K562 (cell line): ENCODE results near the gene RNF150. TPM values are rescaled to one million over a fixed set of nuclear protein-coding genes. Genes with fewer than 3 reads are reported as not detected.

Experiments used
- ATAC-seq: fragments of 200-7000 bp; cut with Tn5 transposase; 3 replicates; pipeline ENCODE4 v1.9.1; 2020; ENCODE audit warnings: moderate library complexity
- BruUV-seq: library from RNA; stranded (reverse); fragments of 400-500 nt; replicated peaks from 2 replicates; lab custom pipeline; 2021; lab: Mats Ljungman, UMichigan
- CTCF ChIA-PET: fragments of 300-600 bp; formaldehyde crosslinking; extraction: SDS; loops from one replicate; lab custom pipeline; 2021; ENCODE audit warnings: low intra/inter-chr PET ratio; lab: Yijun Ruan, JAX
- POLR2A ChIA-PET: fragments of 300-600, 350-650 bp; sonication (Branson Sonifier 250); formaldehyde crosslinking; extraction: SDS; loops from one replicate; lab custom pipeline; 2021; ENCODE audit warnings: antibody characterized with exemption, inconsistent platforms; lab: Yijun Ruan, JAX
- DNase-seq, 4 experiments: peaks; one replicate each; pipeline versions ENCODE4 v3.0.0 to v3.0.0-alpha.2; 2011 to 2018; ENCODE audit warnings: low spot score in 3 of 4, mixed read lengths in 3 of 4; ENCODE audit errors: extremely low read depth in 1 of 4
- FAIRE-seq: peaks from 2 replicates; lab custom pipeline; 2011; peaks lifted over from hg19 to GRCh38; lab: Jason Lieb, UNC
- H2AFZ ChIP-seq: 2 replicates; pipeline ENCODE4 v1.6.0; 2011; ENCODE audit warnings: low read depth, low read length, control low read depth, inconsistent platforms
- H3K27ac ChIP-seq: fragments of 200-600 bp; 3 replicates; pipeline ENCODE4 v1.8.0; 2011; ENCODE audit warnings: low read depth, mild to moderate bottlenecking, control low read depth, inconsistent platforms, low read length, moderate library complexity, mixed read lengths; ENCODE audit errors: extremely low read depth
- H3K27me3 ChIP-seq, 2 experiments: fragments of 300-600 bp in 1 of 2; 2 replicates in 1 of 2; 3 replicates in 1 of 2; pipeline versions ENCODE4 v1.6.0 to v1.8.0; 2011; ENCODE audit warnings: inconsistent platforms in 2 of 2, low read length in 2 of 2, mild to moderate bottlenecking in 1 of 2, mixed read lengths in 1 of 2, moderate library complexity in 1 of 2; ENCODE audit not compliant: control insufficient read depth in 2 of 2, insufficient read depth in 2 of 2
- H3K36me3 ChIP-seq: fragments of 300-600 bp; 3 replicates; pipeline ENCODE4 v1.8.0; 2011; ENCODE audit warnings: mild to moderate bottlenecking, low read length, inconsistent platforms; ENCODE audit not compliant: control insufficient read depth, insufficient read depth
- H3K4me1 ChIP-seq, 2 experiments: fragments of 200-600 bp in 1 of 2; replicated peaks in 1 of 2; 2 replicates in 1 of 2; 3 replicates in 1 of 2; pipeline versions ENCODE4 v1.5.1 to v1.8.0; 2011; ENCODE audit warnings: inconsistent platforms in 2 of 2, low read length in 2 of 2, mild to moderate bottlenecking in 1 of 2, mixed read lengths in 1 of 2, moderate library complexity in 1 of 2; ENCODE audit not compliant: control insufficient read depth in 2 of 2, insufficient read depth in 2 of 2
- H3K4me2 ChIP-seq: 2 replicates; pipeline ENCODE4 v1.6.1; 2011; ENCODE audit warnings: low read length, control low read depth, inconsistent platforms, mixed read lengths; ENCODE audit not compliant: insufficient read depth
- H3K4me3 ChIP-seq: fragments of 200-600 bp; sonication (generic), shearing (Covaris generic); 2 replicates; pipeline ENCODE4 v1.5.1; 2016; ENCODE audit warnings: control low read depth, inconsistent platforms
- H3K79me2 ChIP-seq: fragments of 200-600 bp; 3 replicates; pipeline ENCODE4 v1.8.0; 2011; ENCODE audit warnings: low read length, inconsistent platforms; ENCODE audit not compliant: control insufficient read depth, insufficient read depth
- H3K9ac ChIP-seq, 2 experiments: 2 replicates each; pipeline versions ENCODE4 v1.6.0 to v1.6.1; 2011; ENCODE audit warnings: low read depth in 2 of 2, low read length in 2 of 2, control low read depth in 1 of 2, inconsistent platforms in 1 of 2, mild to moderate bottlenecking in 1 of 2, mixed read lengths in 1 of 2; ENCODE audit not compliant: insufficient read depth in 1 of 2
- H3K9me1 ChIP-seq: one replicate; pipeline ENCODE4 v1.6.0; 2011; ENCODE audit warnings: inconsistent platforms, mild to moderate bottlenecking, low read length, moderate library complexity; ENCODE audit not compliant: control insufficient read depth, insufficient read depth
- H3K9me3 ChIP-seq: replicated peaks from 2 replicates; pipeline ENCODE4 v1.5.1; 2011; ENCODE audit warnings: low read depth, low read length, inconsistent platforms; ENCODE audit not compliant: control insufficient read depth, insufficient read depth
- H4K20me1 ChIP-seq: replicated peaks from 2 replicates; pipeline ENCODE4 v1.6.1; 2011; ENCODE audit warnings: low read length, inconsistent platforms, mixed read lengths; ENCODE audit not compliant: control insufficient read depth, insufficient read depth
- C11orf30 ChIP-seq: fragments of 450-650 bp; IDR thresholded peaks from 2 replicates; pipeline ENCODE4 v1.6.1; 2016; ENCODE audit warnings: low read depth, mild to moderate bottlenecking
- ELK3 ChIP-seq: fragments of 450-650 bp; formaldehyde crosslinking; IDR thresholded peaks from 2 replicates; pipeline ENCODE4 v1.4.0; 2020; ENCODE audit warnings: mild to moderate bottlenecking
- IRF9 ChIP-seq: fragments of 450-650 bp; IDR thresholded peaks from 2 replicates; pipeline ENCODE4 v1.6.1; 2016; ENCODE audit warnings: missing biosample characterization, missing genetic modification characterization
- NCOR1 ChIP-seq: fragments of 450-650 bp; IDR thresholded peaks from 2 replicates; pipeline ENCODE4 v1.6.1; 2016; ENCODE audit warnings: mild to moderate bottlenecking, moderate library complexity
- TAF15 ChIP-seq: fragments of 200-400 bp; formaldehyde crosslinking; IDR thresholded peaks from 2 replicates; pipeline ENCODE4 v1.6.1; 2017; ENCODE audit warnings: mild to moderate bottlenecking, low read depth, low read length, moderate library complexity
- TBP ChIP-seq: optimal IDR thresholded peaks from 2 replicates; pipeline ENCODE3; 2011; ENCODE audit warnings: low read depth, low read length, improper control_type of control experiment
- ZBTB12 ChIP-seq: fragments of 250-450 bp; sonication (Bioruptor Pico); IDR thresholded peaks from 2 replicates; pipeline ENCODE4 v1.4.0; 2020
- ZBTB34 ChIP-seq: fragments of 250-450 bp; sonication (Bioruptor Pico); IDR thresholded peaks from 2 replicates; pipeline ENCODE4 v1.8.0; 2021; ENCODE audit warnings: mild to moderate bottlenecking, moderate library complexity
- ZNF140 ChIP-seq: fragments of 250-450 bp; sonication (Bioruptor Pico); IDR thresholded peaks from 2 replicates; pipeline ENCODE4 v1.8.0; 2021; ENCODE audit warnings: moderate library complexity, mild to moderate bottlenecking, inconsistent platforms
- ZNF3 ChIP-seq: fragments of 250-450 bp; sonication (Bioruptor Pico); IDR thresholded peaks from 2 replicates; pipeline ENCODE4 v1.5.0; 2021; ENCODE audit warnings: mild to moderate bottlenecking, moderate library complexity
- ZNF398 ChIP-seq: fragments of 250-450 bp; sonication (Bioruptor Pico); IDR thresholded peaks from 2 replicates; pipeline ENCODE4 v1.8.0; 2021; ENCODE audit warnings: moderate library complexity, mild to moderate bottlenecking, inconsistent platforms
- WGBS: fragments of 100-300 bp; shearing (Covaris generic); methylation state at CpG from one replicate; pipeline ENCODE4 v1.1.6; 2016; ENCODE audit warnings: low coverage, mixed read lengths; ENCODE audit not compliant: insufficient coverage; ENCODE audit errors: missing lambda C conversion rate; 5-methylcytosine and 5-hydroxymethylcytosine counted together
- in situ Hi-C: fragments of 300-500 bp; cut with MboI; formaldehyde crosslinking; loops from 4 replicates; pipeline ENCODE4 v1.15.0; 2018; ENCODE audit warnings: inconsistent platforms, mixed read lengths
- intact Hi-C: fragments of 100-400 bp; cut with micrococcal nuclease; formaldehyde crosslinking; loops from 2 replicates; pipeline ENCODE4 v1.14.2; 2022
- polyA plus RNA-seq, 8 experiments: library from polyadenylated mRNA; depleted of rRNA in 4 of 8; stranded (reverse) in 5 of 8; unstranded in 3 of 8; fragments of >200 nt; fragmentation: Nextera tagmentation in 2 of 8; fragmentation: Illumina TruSeq in 1 of 8; extraction: Ambion mirVana in 2 of 8; extraction: Trizol in 1 of 8; gene quantifications; 2 replicates each; pipeline versions ENCODE4 v1.2.1 to v1.2.3, GENCODE V29; 2011 to 2014; ENCODE audit warnings: inconsistent platforms in 1 of 8, missing spikeins in 1 of 8
- total RNA-seq, 7 experiments: library from RNA; depleted of rRNA in 6 of 7; stranded (reverse); fragments of >200 nt in 6 of 7; fragmentation: Illumina TruSeq in 2 of 7; extraction: Trizol in 2 of 7; gene quantifications; 2 replicates each; pipeline versions ENCODE4 v1.2.1 to v1.2.3, GENCODE V29; 2011 to 2021; ENCODE audit warnings: low replicate concordance in 1 of 7

Gene RNF150
- total and polyA plus RNA-seq, 9 of the 15 experiments (the other 6 are each of a cell fraction or from before 2014, with no cell fraction given), result 0.09 TPM; not detected in 8

GRCh38 chr4:140818433-140818832 lies 314.8 kb downstream of the RNF150 start:
- H3K4me2 ChIP-seq, result no peak overlapping the region
- no peaks in the 10 kb centered on the region for H3K27me3 ChIP-seq
- H3K27ac ChIP-seq, result no peak overlapping the region
- intact Hi-C loops, result no loop called here
- no peak overlapping the region for H3K4me3 ChIP-seq
- no peak for DNase-seq
- no peaks in the 10 kb centered on the region for H4K20me1 ChIP-seq
- no peak for FAIRE-seq
- 0% methylated on average over 1 of the region's 1 CpG for WGBS
- CTCF ChIA-PET, result no interaction called here
- no peaks in the 10 kb centered on the region for H3K4me1 ChIP-seq
- no peak overlapping the region for H3K9ac ChIP-seq
- POLR2A ChIA-PET, result no interaction called here
- no peaks in the 10 kb centered on the region for H3K9me1 ChIP-seq
- no peak overlapping the region for H2AFZ ChIP-seq
- no peak for ATAC-seq
- no peaks in the 10 kb centered on the region for H3K9me3 ChIP-seq
- H3K36me3 ChIP-seq, result no peaks in the 10 kb centered on the region
- H3K79me2 ChIP-seq, result no peaks in the 10 kb centered on the region
- no TSS peak for BruUV-seq
- in situ Hi-C loops, result no loop called here
- TF ChIP-seq TAF15, result no peak
- no peak for TF ChIP-seq ZBTB34 (CRISPR knock-in tag)
- TF ChIP-seq C11orf30, result peak; percentile 16; the same call in 1 of the 2 replicates
- no peak for TF ChIP-seq IRF9
- TF ChIP-seq ZNF140, result no peak
- no peak for TF ChIP-seq ZNF3 (CRISPR knock-in tag)
- TF ChIP-seq ZNF398, result no peak
- no peak for TF ChIP-seq ELK3 (CRISPR knock-in tag)
- TF ChIP-seq NCOR1, result no peak
- no peak for TF ChIP-seq TBP
- no peak for TF ChIP-seq ZBTB12 (CRISPR knock-in tag)
